GM23338 (cell line): Measurements from ENCODE around the gene DDX56. TPM values are rescaled to one million over a fixed set of nuclear protein-coding genes. Genes with fewer than 3 reads are reported as not detected.

Experiments used
- ATAC-seq: fragments of 200-7000 bp; cut with Tn5 transposase; 3 replicates; pipeline ENCODE4 v1.9.1; 2020
- DNase-seq: peaks from one replicate; pipeline ENCODE4 v3.0.0-alpha.2; 2015; ENCODE audit warnings: low spot score
- H2AFZ ChIP-seq: fragments of 200-600 bp; sonication (generic); 2 replicates; pipeline ENCODE4 v1.8.0; 2016; ENCODE audit warnings: antibody characterized with exemption, mild to moderate bottlenecking, moderate library complexity
- H3F3A ChIP-seq: fragments of 200-600 bp; sonication (generic); replicated peaks from 2 replicates; pipeline ENCODE4 v1.8.0; 2017; ENCODE audit warnings: antibody characterized with exemption, mixed run types, low read depth
- H3K27ac ChIP-seq: fragments of 200-600 bp; sonication (generic); 2 replicates; pipeline ENCODE4 v1.6.1; 2016; ENCODE audit warnings: low read depth
- H3K27me3 ChIP-seq: fragments of 200-600 bp; sonication (generic); 2 replicates; pipeline ENCODE4 v1.8.0; 2016; ENCODE audit warnings: mild to moderate bottlenecking, mixed run types, moderate library complexity; ENCODE audit not compliant: insufficient read depth
- H3K36me3 ChIP-seq: fragments of 200-600 bp; sonication (generic); 2 replicates; pipeline ENCODE4 v1.8.0; 2016; ENCODE audit warnings: mild to moderate bottlenecking; ENCODE audit not compliant: insufficient read depth
- H3K4me1 ChIP-seq: fragments of 200-600 bp; sonication (generic); 2 replicates; pipeline ENCODE4 v1.8.0; 2016; ENCODE audit warnings: mild to moderate bottlenecking, moderate library complexity; ENCODE audit not compliant: insufficient read depth
- H3K4me2 ChIP-seq: fragments of 200-600 bp; sonication (generic); 2 replicates; pipeline ENCODE4 v1.7.1; 2017; ENCODE audit warnings: mixed run types
- H3K4me3 ChIP-seq: fragments of 200-600 bp; sonication (generic); 2 replicates; pipeline ENCODE4 v1.6.1; 2016; ENCODE audit warnings: mixed run types
- H3K79me2 ChIP-seq: fragments of 200-600 bp; sonication (generic); replicated peaks from 2 replicates; pipeline ENCODE4 v1.8.0; 2017; ENCODE audit warnings: mild to moderate bottlenecking; ENCODE audit not compliant: insufficient read depth
- H3K9me2 ChIP-seq: fragments of 200-600 bp; sonication (generic); 2 replicates; pipeline ENCODE4 v1.8.0; 2017; ENCODE audit not compliant: insufficient read depth
- H4K20me1 ChIP-seq: fragments of 200-600 bp; sonication (generic); replicated peaks from 2 replicates; pipeline ENCODE4 v1.8.0; 2017; ENCODE audit warnings: mild to moderate bottlenecking; ENCODE audit not compliant: insufficient read depth
- H3K27ac Mint-ChIP-seq: 2 replicates; pipeline ENCODE4 v1.8.0; 2020; ENCODE audit warnings: inconsistent platforms, mild to moderate bottlenecking, moderate library complexity, mixed read lengths
- H3K27me3 Mint-ChIP-seq: 3 replicates; pipeline ENCODE4 v1.8.0; 2022; ENCODE audit warnings: low read depth, mild to moderate bottlenecking, moderate library complexity, mixed read lengths, inconsistent platforms; ENCODE audit not compliant: insufficient read depth, poor library complexity
- H3K36me3 Mint-ChIP-seq: 3 replicates; pipeline ENCODE4 v1.8.0; 2021; ENCODE audit warnings: low read depth, mild to moderate bottlenecking, inconsistent platforms, moderate library complexity, mixed read lengths
- H3K4me1 Mint-ChIP-seq: 3 replicates; pipeline ENCODE4 v1.8.0; 2020; ENCODE audit warnings: mild to moderate bottlenecking, inconsistent platforms, mixed read lengths
- H3K4me3 Mint-ChIP-seq: 3 replicates; pipeline ENCODE4 v1.8.0; 2021; ENCODE audit warnings: moderate library complexity, mild to moderate bottlenecking, inconsistent platforms, mixed read lengths
- H3K9me3 Mint-ChIP-seq: 3 replicates; pipeline ENCODE4 v1.8.0; 2020; ENCODE audit warnings: moderate library complexity, mild to moderate bottlenecking, inconsistent platforms, mixed read lengths
- CREB1 ChIP-seq: fragments of 250-450 bp; sonication (Bioruptor Pico); IDR thresholded peaks from 2 replicates; pipeline ENCODE4 v1.5.0; 2020; ENCODE audit warnings: low read depth, mild to moderate bottlenecking, moderate library complexity
- CTCF ChIP-seq, 2 experiments: fragments of 200-600 bp in 1 of 2; sonication (generic) in 1 of 2; conservative IDR thresholded peaks; 2 replicates each; pipeline versions ENCODE4 v1.5.1 to v1.6.1; 2016 to 2017; ENCODE audit warnings: antibody characterized with exemption in 2 of 2, low read depth in 2 of 2, mild to moderate bottlenecking in 2 of 2, moderate library complexity in 1 of 2
- STAT1 ChIP-seq: IDR thresholded peaks from one replicate; pipeline ENCODE4 v1.6.1; 2016; ENCODE audit warnings: antibody characterized with exemption; ENCODE audit not compliant: unreplicated experiment
- ZNF114 ChIP-seq: fragments of 250-450 bp; sonication (Bioruptor Pico); IDR thresholded peaks from 2 replicates; pipeline ENCODE4 v1.5.0; 2020; ENCODE audit warnings: mild to moderate bottlenecking, moderate library complexity
- ZNF331 ChIP-seq: fragments of 250-450 bp; sonication (Bioruptor Pico); IDR thresholded peaks from 2 replicates; pipeline ENCODE4 v1.5.0; 2020; ENCODE audit warnings: low read depth, mild to moderate bottlenecking, moderate library complexity
- polyA plus RNA-seq: library from polyadenylated mRNA; unstranded; fragments of >200 nt; fragmentation: Nextera tagmentation; extraction: Ambion mirVana; gene quantifications from 2 replicates; pipeline ENCODE4 v1.2.1, GENCODE V29; 2016
- total RNA-seq: library from RNA; depleted of rRNA; stranded (reverse); fragments of >200 nt; shearing (Covaris generic); gene quantifications from 2 replicates; pipeline ENCODE4 v1.2.3, GENCODE V29; 2014

The DDX56 gene
- total and polyA plus RNA-seq, 2 experiments from 2014 or later: 44.1 to 72.3 TPM

- TF ChIP-seq CTCF (conservative IDR thresholded peaks at IDR 0.05; ENCODE audit: low read depth in 2 of 2): no peak
- no peak for TF ChIP-seq STAT1
- no peak for TF ChIP-seq ZNF114
- no peak for TF ChIP-seq ZNF331 (CRISPR knock-in tag)
- no peak for TF ChIP-seq CREB1 (CRISPR knock-in tag)
- no peak overlapping the region for H3K4me2 ChIP-seq
Observed at GRCh38 chr7:44565795-44566559, 7.7 kb downstream of the DDX56 start.

GRCh38 chr7:44565097-44565794 is 8.5 kb downstream of the DDX56 start:
- no peaks in the 10 kb centered on the region for H4K20me1 ChIP-seq
- Mint-ChIP-seq H3K4me1 (peaks cover 5% of the 10 kb centered on the region), H3K27ac (no peak overlapping the region), H3K27me3 (peaks cover 21% of the 10 kb centered on the region), H3K36me3 (peaks cover 66% of the 10 kb centered on the region), H3K9me3 (no peaks in the 10 kb centered on the region), H3K4me3 (no peak overlapping the region)
- H3K79me2 ChIP-seq: no peaks in the 10 kb centered on the region
- no peaks in the 10 kb centered on the region for H3K4me1 ChIP-seq
- no peak overlapping the region for H3K4me2 ChIP-seq
- peaks cover 31% of the 10 kb centered on the region for H3K36me3 ChIP-seq
- peaks cover 12% of the 10 kb centered on the region; the same call in 1 of the 2 replicates for H3F3A ChIP-seq
- TF ChIP-seq CTCF (conservative IDR thresholded peaks at IDR 0.05; ENCODE audit: low read depth in 2 of 2) (peak; percentile 79 to 86), ZNF331 (CRISPR knock-in tag) (no peak)
- no peaks in the 10 kb centered on the region for H3K27me3 ChIP-seq
- H3K9me2 ChIP-seq: no peaks in the 10 kb centered on the region
- no peak overlapping the region for H3K27ac ChIP-seq
- H3K4me3 ChIP-seq: no peak overlapping the region
- DNase-seq: peak; percentile 76
- peak; percentile 88 for ATAC-seq
- no peak overlapping the region for H2AFZ ChIP-seq

More at GRCh38 chr7:44565795-44566559, 7.7 kb downstream of the DDX56 start:
- no peak for DNase-seq
- Mint-ChIP-seq H3K9me3 (no peaks in the 10 kb centered on the region), H3K36me3 (peaks cover 74% of the 10 kb centered on the region), H3K27ac (no peak overlapping the region), H3K4me1 (peaks cover 5% of the 10 kb centered on the region), H3K27me3 (peaks cover 18% of the 10 kb centered on the region), H3K4me3 (no peak overlapping the region)
- Histone ChIP-seq H3K79me2 (no peaks in the 10 kb centered on the region), H3K27ac (no peak overlapping the region), H3K27me3 (no peaks in the 10 kb centered on the region), H4K20me1 (no peaks in the 10 kb centered on the region), H3K36me3 (peaks cover 35% of the 10 kb centered on the region), H3F3A (peaks cover 12% of the 10 kb centered on the region; the same call in 1 of the 2 replicates), H3K4me3 (no peak overlapping the region), H3K4me1 (no peaks in the 10 kb centered on the region), H3K9me2 (no peaks in the 10 kb centered on the region), H2AFZ (no peak overlapping the region)
- peak; percentile 51 for ATAC-seq
